Lower leg skin (tissue), 3 donors: ENCODE measurements around the gene PROKR1.

ENCODE experiments used
- POLR2A ChIP-seq, 2 donors: fragments of 450-650 bp; IDR thresholded peaks; one replicate each; pipeline ENCODE4 v1.6.1; 2016 to 2017; ENCODE audit warnings: antibody characterized with exemption in 2 of 2, mild to moderate bottlenecking in 1 of 2, moderate library complexity in 1 of 2
- TF ChIP-seq, protein P1 (sequence below), 3 donors: fragments of 450-650 bp; IDR thresholded peaks; one replicate each; pipeline ENCODE4 v1.5.1; 2016; ENCODE audit warnings: antibody characterized with exemption in 3 of 3, mild to moderate bottlenecking in 3 of 3, moderate library complexity in 2 of 3

DNA sequence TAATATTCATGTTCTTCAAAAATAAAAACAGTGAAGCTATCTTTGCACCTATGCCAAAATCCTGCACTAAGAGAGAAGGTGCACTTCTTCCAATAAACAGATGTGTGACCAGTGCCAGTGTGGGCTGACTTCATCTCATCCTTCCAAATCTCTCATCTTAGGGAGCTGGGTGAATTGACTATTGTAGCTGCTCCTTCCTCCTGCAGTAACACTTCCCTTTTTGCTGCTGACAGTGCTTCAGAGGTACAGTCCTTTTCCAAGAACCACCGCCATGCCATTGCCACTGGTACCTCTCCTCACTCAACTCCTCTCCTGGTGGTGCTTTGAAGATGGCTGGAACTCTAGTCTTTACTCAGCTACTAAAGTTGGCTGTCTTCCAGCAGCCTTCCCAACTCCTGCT is 49.1 kb downstream of the PROKR1 start:
- TF ChIP-seq, protein P1, sequence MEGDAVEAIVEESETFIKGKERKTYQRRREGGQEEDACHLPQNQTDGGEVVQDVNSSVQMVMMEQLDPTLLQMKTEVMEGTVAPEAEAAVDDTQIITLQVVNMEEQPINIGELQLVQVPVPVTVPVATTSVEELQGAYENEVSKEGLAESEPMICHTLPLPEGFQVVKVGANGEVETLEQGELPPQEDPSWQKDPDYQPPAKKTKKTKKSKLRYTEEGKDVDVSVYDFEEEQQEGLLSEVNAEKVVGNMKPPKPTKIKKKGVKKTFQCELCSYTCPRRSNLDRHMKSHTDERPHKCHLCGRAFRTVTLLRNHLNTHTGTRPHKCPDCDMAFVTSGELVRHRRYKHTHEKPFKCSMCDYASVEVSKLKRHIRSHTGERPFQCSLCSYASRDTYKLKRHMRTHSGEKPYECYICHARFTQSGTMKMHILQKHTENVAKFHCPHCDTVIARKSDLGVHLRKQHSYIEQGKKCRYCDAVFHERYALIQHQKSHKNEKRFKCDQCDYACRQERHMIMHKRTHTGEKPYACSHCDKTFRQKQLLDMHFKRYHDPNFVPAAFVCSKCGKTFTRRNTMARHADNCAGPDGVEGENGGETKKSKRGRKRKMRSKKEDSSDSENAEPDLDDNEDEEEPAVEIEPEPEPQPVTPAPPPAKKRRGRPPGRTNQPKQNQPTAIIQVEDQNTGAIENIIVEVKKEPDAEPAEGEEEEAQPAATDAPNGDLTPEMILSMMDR (IDR thresholded peaks at IDR 0.05), result no peak
- no peak for TF ChIP-seq POLR2A (IDR thresholded peaks at IDR 0.05)
